H9 (cell line): ENCODE data around the gene NRXN2. TPM values are rescaled to one million over a fixed set of nuclear protein-coding genes. Genes with fewer than 3 reads are reported as not detected.
"Not testable (repeated sequence)": the region's sequence is repeated elsewhere in the genome, so short reads cannot be mapped to it uniquely, and the experiment has no call there.

ENCODE experiments used
- DNase-seq: peaks from one replicate; pipeline ENCODE4 v3.0.0-alpha.2; 2017
- H2AFZ ChIP-seq: one replicate; pipeline ENCODE4 v1.6.1; 2013; ENCODE audit warnings: mild to moderate bottlenecking, low read length, control low read depth, moderate library complexity
- H2AK5ac ChIP-seq: 2 replicates; pipeline ENCODE4 v1.6.1; 2013; ENCODE audit warnings: low read length, control low read depth, mixed read lengths; ENCODE audit not compliant: insufficient read length
- H2BK120ac ChIP-seq: one replicate; pipeline ENCODE4 v1.6.1; 2013; ENCODE audit warnings: low read depth, mild to moderate bottlenecking, low read length, control low read depth, inconsistent platforms; ENCODE audit not compliant: poor library complexity, severe bottlenecking
- H2BK12ac ChIP-seq: 2 replicates; pipeline ENCODE4 v1.6.1; 2013; ENCODE audit warnings: low read length, control low read depth, mixed read lengths, low read depth; ENCODE audit not compliant: insufficient read length
- H2BK15ac ChIP-seq: 2 replicates; pipeline ENCODE4 v1.6.1; 2013; ENCODE audit warnings: low read depth, low read length, control low read depth
- H2BK20ac ChIP-seq: one replicate; pipeline ENCODE4 v1.6.1; 2013; ENCODE audit warnings: low read depth, mild to moderate bottlenecking, low read length, control low read depth, inconsistent platforms; ENCODE audit not compliant: poor library complexity, severe bottlenecking
- H2BK5ac ChIP-seq: 2 replicates; pipeline ENCODE4 v1.6.1; 2013; ENCODE audit warnings: low read length, control low read depth, mixed read lengths; ENCODE audit not compliant: insufficient read length
- H3K14ac ChIP-seq: 2 replicates; pipeline ENCODE4 v1.6.1; 2013; ENCODE audit warnings: low read length, control low read depth; ENCODE audit not compliant: insufficient read depth
- H3K18ac ChIP-seq: 2 replicates; pipeline ENCODE4 v1.6.1; 2013; ENCODE audit warnings: low read depth, mild to moderate bottlenecking, mixed read lengths, low read length, control low read depth; ENCODE audit not compliant: insufficient read length
- H3K23ac ChIP-seq: 2 replicates; pipeline ENCODE4 v1.6.1; 2013; ENCODE audit warnings: low read length, control low read depth, mixed read lengths, low read depth; ENCODE audit not compliant: insufficient read length
- H3K23me2 ChIP-seq: 2 replicates; pipeline ENCODE4 v1.6.1; 2013; ENCODE audit warnings: low read depth, mild to moderate bottlenecking, mixed read lengths, low read length, control low read depth; ENCODE audit not compliant: insufficient read length, poor library complexity, severe bottlenecking
- H3K27ac ChIP-seq: 2 replicates; pipeline ENCODE4 v1.5.1; 2013; ENCODE audit warnings: low read length, control low read depth, mixed read lengths, low read depth; ENCODE audit not compliant: insufficient read length
- H3K27me3 ChIP-seq: 2 replicates; pipeline ENCODE4 v1.6.1; 2013; ENCODE audit warnings: low read length, control low read depth, inconsistent platforms; ENCODE audit not compliant: insufficient read depth
- H3K4ac ChIP-seq: 2 replicates; pipeline ENCODE4 v1.6.1; 2013; ENCODE audit warnings: low read depth, mild to moderate bottlenecking, control low read depth, inconsistent platforms, low read length, moderate library complexity
- H3K4me1 ChIP-seq: 2 replicates; pipeline ENCODE4 v1.6.1; 2013; ENCODE audit warnings: low read length, control low read depth, inconsistent platforms; ENCODE audit not compliant: insufficient read depth
- H3K4me2 ChIP-seq: 2 replicates; pipeline ENCODE4 v1.6.1; 2013; ENCODE audit warnings: low read length, control low read depth, mixed read lengths; ENCODE audit not compliant: insufficient read length, insufficient read depth
- H3K56ac ChIP-seq: 2 replicates; pipeline ENCODE4 v1.6.1; 2013; ENCODE audit warnings: low read depth, mild to moderate bottlenecking, mixed read lengths, low read length, control low read depth; ENCODE audit not compliant: insufficient read length
- H3K79me1 ChIP-seq: 2 replicates; pipeline ENCODE4 v1.6.1; 2013; ENCODE audit warnings: low read depth, mild to moderate bottlenecking, moderate library complexity, low read length, control low read depth, inconsistent platforms; ENCODE audit not compliant: insufficient read depth, poor library complexity, severe bottlenecking
- H3K79me2 ChIP-seq: 2 replicates; pipeline ENCODE4 v1.6.1; 2013; ENCODE audit warnings: low read length, control low read depth, inconsistent platforms; ENCODE audit not compliant: insufficient read depth
- H3K9ac ChIP-seq: 2 replicates; pipeline ENCODE4 v1.6.1; 2013; ENCODE audit warnings: low read length, control low read depth, mixed read lengths; ENCODE audit not compliant: insufficient read length; ENCODE audit errors: extremely low read depth
- H3K9me3 ChIP-seq: one replicate; pipeline ENCODE4 v1.6.1; 2013; ENCODE audit warnings: low read depth, low read length, inconsistent platforms; ENCODE audit not compliant: control insufficient read depth
- H3T11ph ChIP-seq: one replicate; pipeline ENCODE4 v1.6.1; 2013; ENCODE audit warnings: mild to moderate bottlenecking, low read length, control low read depth, inconsistent platforms
- H4K20me1 ChIP-seq: one replicate; pipeline ENCODE4 v1.6.1; 2013; ENCODE audit not compliant: control insufficient read depth, insufficient read length, insufficient read depth
- H4K5ac ChIP-seq: 2 replicates; pipeline ENCODE4 v1.6.1; 2013; ENCODE audit warnings: low read depth, mild to moderate bottlenecking, mixed read lengths, low read length, control low read depth; ENCODE audit not compliant: insufficient read length
- H4K8ac ChIP-seq: replicated peaks from 2 replicates; pipeline ENCODE4 v1.6.1; 2013; ENCODE audit warnings: low read length, control low read depth, mixed read lengths, low read depth; ENCODE audit not compliant: insufficient read length
- H4K91ac ChIP-seq: 2 replicates; pipeline ENCODE4 v1.6.1; 2013; ENCODE audit warnings: low read depth, mild to moderate bottlenecking, moderate library complexity, mixed read lengths, low read length, control low read depth; ENCODE audit not compliant: insufficient read length
- H3K27ac Mint-ChIP-seq, 3 experiments: 2 replicates in 2 of 3; 3 replicates in 1 of 3; pipeline ENCODE4 v1.8.0; 2020 to 2021; ENCODE audit warnings: mixed read lengths in 3 of 3, mild to moderate bottlenecking in 1 of 3, moderate library complexity in 1 of 3
- H3K27me3 Mint-ChIP-seq: 2 replicates; pipeline ENCODE4 v1.8.0; 2021; ENCODE audit warnings: low read depth, mild to moderate bottlenecking, moderate library complexity, mixed read lengths
- H3K36me3 Mint-ChIP-seq, 3 experiments: 2 replicates in 2 of 3; 3 replicates in 1 of 3; pipeline ENCODE4 v1.8.0; 2020 to 2021; ENCODE audit warnings: low read depth in 3 of 3, mixed read lengths in 3 of 3; ENCODE audit not compliant: insufficient read depth in 1 of 3
- H3K4me1 Mint-ChIP-seq, 2 experiments: 2 replicates each; pipeline ENCODE4 v1.8.0; 2020; ENCODE audit warnings: mixed read lengths in 2 of 2
- H3K4me3 Mint-ChIP-seq, 2 experiments: 2 replicates in 1 of 2; 3 replicates in 1 of 2; pipeline ENCODE4 v1.8.0; 2020 to 2021; ENCODE audit warnings: mild to moderate bottlenecking in 2 of 2, mixed read lengths in 2 of 2, moderate library complexity in 1 of 2
- H3K9me3 Mint-ChIP-seq, 2 experiments: 2 replicates in 1 of 2; 3 replicates in 1 of 2; pipeline ENCODE4 v1.8.0; 2020; ENCODE audit warnings: mild to moderate bottlenecking in 2 of 2, mixed read lengths in 2 of 2, moderate library complexity in 1 of 2
- WGBS: extraction: QIAGEN DNeasy Blood & Tissue Kit; methylation state at CpG from one replicate; pipeline ENCODE4 v1.1.7; 2013; ENCODE audit warnings: missing lambda C conversion rate, low lambda C conversion rate, mixed read lengths; ENCODE audit not compliant: insufficient read length; ENCODE audit errors: extremely low coverage; 5-methylcytosine and 5-hydroxymethylcytosine counted together
- total RNA-seq: library from RNA; stranded (reverse); gene quantifications from 2 replicates; pipeline ENCODE4 v1.2.1, GENCODE V29; 2021
- TF ChIP-seq, protein P1 (sequence below): fragments of 200-600 bp; sonication (generic); conservative IDR thresholded peaks from 3 replicates; pipeline ENCODE4 v1.8.0; 2021; ENCODE audit warnings: antibody characterized with exemption, mild to moderate bottlenecking

The NRXN2 gene
- total RNA-seq, 1 experiment from 2014 or later, result 3.9 TPM

DNA sequence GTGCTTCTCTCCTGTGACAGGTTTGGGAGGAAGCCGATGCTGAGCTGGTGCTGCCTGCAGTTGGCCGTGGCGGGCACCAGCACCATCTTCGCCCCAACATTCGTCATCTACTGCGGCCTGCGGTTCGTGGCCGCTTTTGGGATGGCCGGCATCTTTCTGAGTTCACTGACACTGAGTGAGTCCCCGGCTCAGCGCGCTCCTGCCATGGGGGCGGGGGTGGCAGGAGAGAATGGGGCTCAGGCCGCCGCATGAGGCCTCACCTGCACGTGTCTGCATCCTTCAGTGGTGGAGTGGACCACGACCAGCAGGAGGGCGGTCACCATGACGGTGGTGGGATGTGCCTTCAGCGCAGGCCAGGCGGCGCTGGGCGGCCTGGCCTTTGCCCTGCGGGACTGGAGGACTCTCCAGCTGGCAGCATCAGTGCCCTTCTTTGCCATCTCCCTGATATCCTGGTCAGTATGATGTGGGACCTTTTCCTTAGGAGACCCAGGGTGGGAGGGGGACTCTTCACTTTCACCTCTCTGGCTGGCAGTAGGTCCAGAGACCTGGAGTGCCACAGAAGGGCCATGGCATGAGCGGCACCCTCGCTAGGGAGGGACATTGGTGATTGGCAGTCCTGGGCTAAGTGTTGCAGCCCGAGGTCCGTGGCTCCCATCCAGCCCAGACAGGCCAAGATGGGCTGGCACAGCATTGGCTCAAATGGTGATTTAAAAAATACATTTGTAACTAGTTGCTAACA is 160.8 kb downstream of the NRXN2 start:
- WGBS, result no CpG with 5 or more reads among the region's 29 CpGs

GRCh38 chr11:64561429-64561828 is 161.6 kb downstream of the NRXN2 start:
- not testable (repeated sequence) for H3K9me3 ChIP-seq, H4K91ac ChIP-seq, H3K4ac ChIP-seq, H2AK5ac ChIP-seq, H4K5ac ChIP-seq, H3K79me2 ChIP-seq, H4K8ac ChIP-seq, H3K4me2 ChIP-seq, H2BK12ac ChIP-seq, H3K9me3 Mint-ChIP-seq, H3K14ac ChIP-seq, H3K36me3 Mint-ChIP-seq, H3K27ac ChIP-seq, H2BK20ac ChIP-seq, H3K27me3 ChIP-seq, H3K23ac ChIP-seq, H3K23me2 ChIP-seq, DNase-seq, H3K4me1 ChIP-seq, H3K18ac ChIP-seq, H3K4me3 Mint-ChIP-seq, H3K56ac ChIP-seq, H3K9ac ChIP-seq, H3T11ph ChIP-seq, H2AFZ ChIP-seq, H4K20me1 ChIP-seq, H2BK5ac ChIP-seq, H2BK15ac ChIP-seq, H3K79me1 ChIP-seq, H3K27me3 Mint-ChIP-seq, H2BK120ac ChIP-seq
- Mint-ChIP-seq H3K4me1 (peaks cover 49 to 51% of the 10 kb centered on the region in 2 experiments), H3K27ac (peak overlapping the region in 1 of 3 experiments; percentile 48; a peak in 1 of 7 replicates)
- no CpG with 5 or more reads among the region's 3 CpGs for WGBS

More for the DNA sequence above, 160.8 kb downstream of the NRXN2 start:
- Histone ChIP-seq H2BK5ac (no peak overlapping the region), H2BK120ac (no peak overlapping the region), H2BK12ac (no peak overlapping the region), H3K4me2 (no peak overlapping the region), H3K79me2 (no peaks in the 10 kb centered on the region), H3K27me3 (no peaks in the 10 kb centered on the region), H3K14ac (no peak overlapping the region; the same call in 1 of the 2 replicates), H4K5ac (no peak overlapping the region), H3K4ac (no peak overlapping the region), H2AFZ (no peak overlapping the region), H2BK15ac (no peak overlapping the region), H2BK20ac (no peak overlapping the region), H3K18ac (no peak overlapping the region), H3K9ac (no peak overlapping the region), H4K20me1 (no peaks in the 10 kb centered on the region), H3K4me1 (peaks cover 7% of the 10 kb centered on the region; the same call in 1 of the 2 replicates), H4K91ac (no peak overlapping the region), H3K9me3 (no peaks in the 10 kb centered on the region), H3K23ac (no peak overlapping the region), H3K23me2 (peaks cover 5% of the 10 kb centered on the region), H3K56ac (no peak overlapping the region), H4K8ac (no peak overlapping the region), H3T11ph (no peak overlapping the region), H3K79me1 (no peaks in the 10 kb centered on the region), H2AK5ac (no peak overlapping the region), H3K27ac (no peak overlapping the region)
- Mint-ChIP-seq H3K4me1 (peaks cover 50 to 54% of the 10 kb centered on the region in 2 experiments), H3K36me3 (no peaks in the 10 kb centered on the region; a peak in 1 of 7 replicates), H3K9me3 (no peaks in the 10 kb centered on the region), H3K4me3 (no peak overlapping the region), H3K27ac (peak overlapping the region in 2 of 3 experiments; percentile 44 to 67; a peak in 2 of 7 replicates), H3K27me3 (peaks cover 6% of the 10 kb centered on the region)
- no peak for DNase-seq
- TF ChIP-seq, protein P1, sequence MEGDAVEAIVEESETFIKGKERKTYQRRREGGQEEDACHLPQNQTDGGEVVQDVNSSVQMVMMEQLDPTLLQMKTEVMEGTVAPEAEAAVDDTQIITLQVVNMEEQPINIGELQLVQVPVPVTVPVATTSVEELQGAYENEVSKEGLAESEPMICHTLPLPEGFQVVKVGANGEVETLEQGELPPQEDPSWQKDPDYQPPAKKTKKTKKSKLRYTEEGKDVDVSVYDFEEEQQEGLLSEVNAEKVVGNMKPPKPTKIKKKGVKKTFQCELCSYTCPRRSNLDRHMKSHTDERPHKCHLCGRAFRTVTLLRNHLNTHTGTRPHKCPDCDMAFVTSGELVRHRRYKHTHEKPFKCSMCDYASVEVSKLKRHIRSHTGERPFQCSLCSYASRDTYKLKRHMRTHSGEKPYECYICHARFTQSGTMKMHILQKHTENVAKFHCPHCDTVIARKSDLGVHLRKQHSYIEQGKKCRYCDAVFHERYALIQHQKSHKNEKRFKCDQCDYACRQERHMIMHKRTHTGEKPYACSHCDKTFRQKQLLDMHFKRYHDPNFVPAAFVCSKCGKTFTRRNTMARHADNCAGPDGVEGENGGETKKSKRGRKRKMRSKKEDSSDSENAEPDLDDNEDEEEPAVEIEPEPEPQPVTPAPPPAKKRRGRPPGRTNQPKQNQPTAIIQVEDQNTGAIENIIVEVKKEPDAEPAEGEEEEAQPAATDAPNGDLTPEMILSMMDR, result no peak
